HepG2 (cell line): ENCODE data around the gene RGS7. TPM values are rescaled to one million over a fixed set of nuclear protein-coding genes. Genes with fewer than 3 reads are reported as not detected.
A peak's percentile ranks its signal among the peaks of the same experiment; 100 is the strongest.

Experiments
- ATAC-seq: fragments of 200-7000 bp; cut with Tn5 transposase; 3 replicates; pipeline ENCODE4 v1.9.1; 2020; ENCODE audit warnings: mild to moderate bottlenecking, moderate library complexity
- BruUV-seq: library from RNA; stranded (reverse); fragments of 400-500 nt; replicated peaks from 2 replicates; lab custom pipeline; 2021; lab: Mats Ljungman, UMichigan
- CTCF ChIA-PET: fragments of 300-600 bp; formaldehyde crosslinking; extraction: SDS; loops from one replicate; lab custom pipeline; 2021; ENCODE audit warnings: low total read pairs, inconsistent platforms, low intra/inter-chr PET ratio; lab: Yijun Ruan, JAX
- POLR2A ChIA-PET: fragments of 350-600 bp; sonication (Branson Sonifier 250); formaldehyde crosslinking; loops from one replicate; lab custom pipeline; 2020; ENCODE audit warnings: antibody characterized with exemption, inconsistent platforms; lab: Yijun Ruan, JAX
- DNase-seq: peaks from one replicate; pipeline ENCODE4 v3.0.0-alpha.2; 2015; ENCODE audit warnings: low spot score
- FAIRE-seq: peaks from 3 replicates; lab custom pipeline; 2011; peaks lifted over from hg19 to GRCh38; lab: Jason Lieb, UNC
- H2AFZ ChIP-seq: one replicate; pipeline ENCODE4 v1.6.1; 2011; ENCODE audit warnings: low read length, inconsistent platforms
- H3K27ac ChIP-seq: fragments of 300-600 bp; 3 replicates; pipeline ENCODE4 v1.8.0; 2011; ENCODE audit warnings: mixed run types, mild to moderate bottlenecking, mixed read lengths, low read length, inconsistent platforms; ENCODE audit not compliant: insufficient read depth; ENCODE audit errors: extremely low read length
- H3K27me3 ChIP-seq, 2 experiments: fragments of 200-600 bp in 1 of 2; 2 replicates in 1 of 2; 3 replicates in 1 of 2; pipeline versions ENCODE4 v1.6.0 to v1.8.0; 2011; ENCODE audit warnings: low read length in 2 of 2, mild to moderate bottlenecking in 2 of 2, moderate library complexity in 2 of 2, inconsistent platforms in 1 of 2; ENCODE audit not compliant: insufficient read depth in 2 of 2, control insufficient read depth in 1 of 2
- H3K36me3 ChIP-seq, 2 experiments: fragments of 200-600 bp in 1 of 2; replicated peaks in 1 of 2; 2 replicates in 1 of 2; 3 replicates in 1 of 2; pipeline versions ENCODE4 v1.5.1 to v1.8.0; 2011; ENCODE audit warnings: low read length in 2 of 2, inconsistent platforms in 1 of 2; ENCODE audit not compliant: insufficient read depth in 2 of 2, control insufficient read depth in 1 of 2
- H3K4me1 ChIP-seq: 2 replicates; pipeline ENCODE4 v1.5.1; 2012; ENCODE audit warnings: low read length, inconsistent platforms; ENCODE audit not compliant: insufficient read depth
- H3K4me2 ChIP-seq: 2 replicates; pipeline ENCODE4 v1.6.0; 2011; ENCODE audit warnings: low read depth, low read length, inconsistent platforms
- H3K4me3 ChIP-seq, 3 experiments: fragments of 200-600 bp in 1 of 3; sonication (generic), shearing (Covaris generic) in 1 of 3; replicated peaks in 1 of 3; 2 replicates each; pipeline ENCODE4 v1.5.1; 2011 to 2016; ENCODE audit warnings: low read length in 3 of 3, inconsistent platforms in 2 of 3, low read depth in 2 of 3, mild to moderate bottlenecking in 2 of 3, control low read depth in 1 of 3, mixed read lengths in 1 of 3; ENCODE audit not compliant: insufficient read depth in 1 of 3
- H3K79me2 ChIP-seq: one replicate; pipeline ENCODE4 v1.6.1; 2011; ENCODE audit warnings: low read length, inconsistent platforms; ENCODE audit not compliant: insufficient read depth
- H3K9ac ChIP-seq: 2 replicates; pipeline ENCODE4 v1.6.0; 2011; ENCODE audit warnings: mild to moderate bottlenecking, low read depth, low read length, inconsistent platforms; ENCODE audit not compliant: insufficient read depth
- H3K9me3 ChIP-seq: 2 replicates; pipeline ENCODE4 v1.5.1; 2012; ENCODE audit warnings: mild to moderate bottlenecking, low read length
- H4K20me1 ChIP-seq: 2 replicates; pipeline ENCODE4 v1.6.0; 2011; ENCODE audit warnings: inconsistent platforms, mild to moderate bottlenecking, low read length, moderate library complexity; ENCODE audit not compliant: insufficient read depth
- HDAC1 ChIP-seq: sonication (generic); formaldehyde crosslinking; IDR thresholded peaks from 2 replicates; pipeline ENCODE4 v1.5.1; 2020; ENCODE audit warnings: mild to moderate bottlenecking, missing genetic modification reagents
- JDP2 ChIP-seq: sonication (generic); formaldehyde crosslinking; IDR thresholded peaks from 2 replicates; pipeline ENCODE4 v1.8.1; 2022; ENCODE audit warnings: missing genetic modification reagents, borderline replicate concordance
- MIXL1 ChIP-seq: IDR thresholded peaks from 2 replicates; pipeline ENCODE4 v1.6.1; 2016
- SOX5 ChIP-seq: IDR thresholded peaks from 2 replicates; pipeline ENCODE4 v1.6.1; 2016; ENCODE audit warnings: borderline replicate concordance
- XBP1 ChIP-seq: sonication (generic); formaldehyde crosslinking; IDR thresholded peaks from 2 replicates; pipeline ENCODE4 v1.5.0; 2020; ENCODE audit warnings: missing genetic modification reagents
- ZNF704 ChIP-seq: sonication (generic); formaldehyde crosslinking; IDR thresholded peaks from 2 replicates; pipeline ENCODE4 v1.8.1; 2023; ENCODE audit warnings: mild to moderate bottlenecking, inconsistent platforms, moderate library complexity, missing genetic modification reagents, borderline replicate concordance
- WGBS: methylation state at CpG from one replicate; pipeline ENCODE4 v1.1.6; 2017; ENCODE audit warnings: low lambda C conversion rate; 5-methylcytosine and 5-hydroxymethylcytosine counted together
- in situ Hi-C: cut with HindIII; loops from 2 replicates; pipeline ENCODE4 v1.10.0; 2017; ENCODE audit warnings: low pct_unique_long_range_greater_than_20kb; ENCODE audit not compliant: extremely low pct_ligation_motif_present
- intact Hi-C: fragments of 100-400 bp; cut with micrococcal nuclease; formaldehyde crosslinking; loops from one replicate; pipeline ENCODE4 v1.10.0; 2022; ENCODE audit not compliant: unreplicated experiment
- polyA plus RNA-seq, 8 experiments: library from polyadenylated mRNA; depleted of rRNA in 3 of 8; stranded (reverse) in 7 of 8; unstranded in 1 of 8; fragments of >200 nt; fragmentation: Illumina TruSeq in 4 of 8; extraction: Trizol in 4 of 8; gene quantifications; 2 replicates each; pipeline versions ENCODE4 v1.2.1 to v1.2.3, GENCODE V29; 2011 to 2016; ENCODE audit warnings: low read depth in 4 of 8, missing spikeins in 1 of 8, mixed read lengths in 1 of 8; ENCODE audit not compliant: insufficient read depth in 1 of 8
- total RNA-seq, 5 experiments: library from RNA; depleted of rRNA; stranded (reverse); fragments of >200 nt; fragmentation: Illumina TruSeq; extraction: Trizol; gene quantifications; 2 replicates each; pipeline ENCODE4 v1.2.3, GENCODE V29; 2016; ENCODE audit warnings: low read depth in 1 of 5
- TF ChIP-seq, protein P1 (sequence below): IDR thresholded peaks from 2 replicates; pipeline ENCODE4 v1.6.1; 2016; ENCODE audit warnings: low read depth, missing genetic modification reagents, missing compliant biosample characterization
- TF ChIP-seq, protein P2 (sequence below): IDR thresholded peaks from 2 replicates; pipeline ENCODE4 v1.6.1; 2016; ENCODE audit warnings: missing genetic modification reagents, missing compliant biosample characterization
- TF ChIP-seq, protein P3 (sequence below): sonication (generic); IDR thresholded peaks from 2 replicates; pipeline ENCODE4 v1.6.1; 2016; ENCODE audit warnings: low read depth, borderline replicate concordance

The RGS7 gene
- total and polyA plus RNA-seq, 2 of the 13 experiments (the other 11 are each of a cell fraction or from before 2014, with no cell fraction given), result not detected

GRCh38 chr1:240999826-241000225 lies 357.2 kb downstream of the RGS7 start:
- Histone ChIP-seq H3K27ac (no peak overlapping the region), H3K27me3 (no peaks in the 10 kb centered on the region; a peak in 1 of 5 replicates), H3K9me3 (no peaks in the 10 kb centered on the region), H4K20me1 (no peaks in the 10 kb centered on the region), H3K4me3 (no peak overlapping the region)
- ChIA-PET CTCF (no interaction called here), POLR2A (no interaction called here)
- no TSS peak for BruUV-seq
- 50% methylated on average over 8 of the region's 8 CpGs for WGBS
- TF ChIP-seq ZNF704 (CRISPR knock-in tag), result no peak
- no peak for TF ChIP-seq XBP1 (CRISPR knock-in tag)
- no peak for TF ChIP-seq JDP2
- TF ChIP-seq, all 625 proteins: peak for 0
- H3K9ac ChIP-seq, result no peak overlapping the region
- no peak for DNase-seq
- no peak for FAIRE-seq
- H3K36me3 ChIP-seq, result no peaks in the 10 kb centered on the region
- intact Hi-C loops (no loop called here), in situ Hi-C loops (no loop called here)
- H3K4me2 ChIP-seq, result no peak overlapping the region
- no peak for ATAC-seq
- no peak overlapping the region for H2AFZ ChIP-seq
- no peaks in the 10 kb centered on the region for H3K79me2 ChIP-seq
- H3K4me1 ChIP-seq, result peaks cover 12% of the 10 kb centered on the region; the same call in 1 of the 2 replicates

DNA sequence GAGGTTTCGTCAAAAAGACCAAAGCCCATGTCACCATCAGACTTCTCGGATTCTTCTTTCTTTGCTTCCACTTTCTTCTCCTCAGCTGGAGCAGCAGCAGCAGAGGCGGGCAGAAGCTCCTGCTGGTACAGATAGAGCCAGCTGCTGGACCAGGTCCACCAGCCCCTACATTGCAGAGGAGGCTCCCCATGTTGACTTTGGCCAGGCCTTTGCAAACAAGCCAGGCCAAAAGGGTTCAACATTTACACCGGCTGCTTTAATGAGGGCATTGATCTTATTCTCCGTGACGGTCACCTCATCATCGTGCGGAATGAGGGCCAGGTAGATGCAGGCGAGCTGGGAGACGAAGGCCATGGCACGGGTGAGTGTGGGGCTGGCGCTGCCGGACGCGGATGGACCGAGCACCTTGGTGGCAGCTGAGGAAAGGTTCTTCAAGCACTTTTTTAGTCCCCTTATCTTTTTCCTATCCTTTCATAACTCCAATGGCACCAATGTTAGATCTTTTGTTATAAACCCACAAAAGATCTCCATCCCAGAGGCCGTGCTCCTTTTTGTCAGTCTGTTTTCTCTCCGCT lies 358.5 kb downstream of the RGS7 start:
- CTCF ChIA-PET, result no interaction called here
- 0 out of 2 replicates have a peak overlapping the region, but pooled peaks have one; percentile 27 for H3K4me2 ChIP-seq
- no TSS peak for BruUV-seq
- TF ChIP-seq, protein P1, sequence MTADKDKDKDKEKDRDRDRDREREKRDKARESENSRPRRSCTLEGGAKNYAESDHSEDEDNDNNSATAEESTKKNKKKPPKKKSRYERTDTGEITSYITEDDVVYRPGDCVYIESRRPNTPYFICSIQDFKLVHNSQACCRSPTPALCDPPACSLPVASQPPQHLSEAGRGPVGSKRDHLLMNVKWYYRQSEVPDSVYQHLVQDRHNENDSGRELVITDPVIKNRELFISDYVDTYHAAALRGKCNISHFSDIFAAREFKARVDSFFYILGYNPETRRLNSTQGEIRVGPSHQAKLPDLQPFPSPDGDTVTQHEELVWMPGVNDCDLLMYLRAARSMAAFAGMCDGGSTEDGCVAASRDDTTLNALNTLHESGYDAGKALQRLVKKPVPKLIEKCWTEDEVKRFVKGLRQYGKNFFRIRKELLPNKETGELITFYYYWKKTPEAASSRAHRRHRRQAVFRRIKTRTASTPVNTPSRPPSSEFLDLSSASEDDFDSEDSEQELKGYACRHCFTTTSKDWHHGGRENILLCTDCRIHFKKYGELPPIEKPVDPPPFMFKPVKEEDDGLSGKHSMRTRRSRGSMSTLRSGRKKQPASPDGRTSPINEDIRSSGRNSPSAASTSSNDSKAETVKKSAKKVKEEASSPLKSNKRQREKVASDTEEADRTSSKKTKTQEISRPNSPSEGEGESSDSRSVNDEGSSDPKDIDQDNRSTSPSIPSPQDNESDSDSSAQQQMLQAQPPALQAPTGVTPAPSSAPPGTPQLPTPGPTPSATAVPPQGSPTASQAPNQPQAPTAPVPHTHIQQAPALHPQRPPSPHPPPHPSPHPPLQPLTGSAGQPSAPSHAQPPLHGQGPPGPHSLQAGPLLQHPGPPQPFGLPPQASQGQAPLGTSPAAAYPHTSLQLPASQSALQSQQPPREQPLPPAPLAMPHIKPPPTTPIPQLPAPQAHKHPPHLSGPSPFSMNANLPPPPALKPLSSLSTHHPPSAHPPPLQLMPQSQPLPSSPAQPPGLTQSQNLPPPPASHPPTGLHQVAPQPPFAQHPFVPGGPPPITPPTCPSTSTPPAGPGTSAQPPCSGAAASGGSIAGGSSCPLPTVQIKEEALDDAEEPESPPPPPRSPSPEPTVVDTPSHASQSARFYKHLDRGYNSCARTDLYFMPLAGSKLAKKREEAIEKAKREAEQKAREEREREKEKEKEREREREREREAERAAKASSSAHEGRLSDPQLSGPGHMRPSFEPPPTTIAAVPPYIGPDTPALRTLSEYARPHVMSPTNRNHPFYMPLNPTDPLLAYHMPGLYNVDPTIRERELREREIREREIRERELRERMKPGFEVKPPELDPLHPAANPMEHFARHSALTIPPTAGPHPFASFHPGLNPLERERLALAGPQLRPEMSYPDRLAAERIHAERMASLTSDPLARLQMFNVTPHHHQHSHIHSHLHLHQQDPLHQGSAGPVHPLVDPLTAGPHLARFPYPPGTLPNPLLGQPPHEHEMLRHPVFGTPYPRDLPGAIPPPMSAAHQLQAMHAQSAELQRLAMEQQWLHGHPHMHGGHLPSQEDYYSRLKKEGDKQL (CRISPR knock-in tag), result 0 out of 2 replicates have a peak, but pooled peaks have one; percentile 19
- TF ChIP-seq SOX5 (CRISPR knock-in tag) (peak; percentile 29; the same call in 1 of the 2 replicates), MIXL1 (CRISPR knock-in tag) (0 out of 2 replicates have a peak, but pooled peaks have one; percentile 16), HDAC1 (CRISPR knock-in tag) (0 out of 2 replicates have a peak, but pooled peaks have one; percentile 16)
- TF ChIP-seq, protein P2, sequence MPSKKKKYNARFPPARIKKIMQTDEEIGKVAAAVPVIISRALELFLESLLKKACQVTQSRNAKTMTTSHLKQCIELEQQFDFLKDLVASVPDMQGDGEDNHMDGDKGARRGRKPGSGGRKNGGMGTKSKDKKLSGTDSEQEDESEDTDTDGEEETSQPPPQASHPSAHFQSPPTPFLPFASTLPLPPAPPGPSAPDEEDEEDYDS (CRISPR knock-in tag), result no peak
- TF ChIP-seq, protein P3, sequence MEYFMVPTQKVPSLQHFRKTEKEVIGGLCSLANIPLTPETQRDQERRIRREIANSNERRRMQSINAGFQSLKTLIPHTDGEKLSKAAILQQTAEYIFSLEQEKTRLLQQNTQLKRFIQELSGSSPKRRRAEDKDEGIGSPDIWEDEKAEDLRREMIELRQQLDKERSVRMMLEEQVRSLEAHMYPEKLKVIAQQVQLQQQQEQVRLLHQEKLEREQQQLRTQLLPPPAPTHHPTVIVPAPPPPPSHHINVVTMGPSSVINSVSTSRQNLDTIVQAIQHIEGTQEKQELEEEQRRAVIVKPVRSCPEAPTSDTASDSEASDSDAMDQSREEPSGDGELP, result 0 out of 2 replicates have a peak, but pooled peaks have one; percentile 19

More for the DNA sequence above, 358.5 kb downstream of the RGS7 start:
- Histone ChIP-seq H3K9me3 (no peaks in the 10 kb centered on the region), H3K4me1 (peaks cover 12% of the 10 kb centered on the region; the same call in 1 of the 2 replicates), H4K20me1 (no peaks in the 10 kb centered on the region), H3K27me3 (no peaks in the 10 kb centered on the region; a peak in 1 of 5 replicates), H3K79me2 (no peaks in the 10 kb centered on the region), H3K4me3 (no peak overlapping the region), H3K27ac (no peak overlapping the region), H3K36me3 (no peaks in the 10 kb centered on the region), H2AFZ (no peak overlapping the region), H3K9ac (no peak overlapping the region)
- ATAC-seq, result peak; percentile 90
- WGBS, result 18% methylated on average over 15 of the region's 18 CpGs
- DNase-seq, result peak; percentile 9
- no peak for FAIRE-seq
- POLR2A ChIA-PET, result no interaction called here
- in situ Hi-C loops, result no loop called here
- intact Hi-C loops, result no loop called here
